Putamen (tissue), 1 donor: Measurements from ENCODE around the gene OR13A1.
"Not testable (repeated sequence)": the region's sequence is repeated elsewhere in the genome, so short reads cannot be mapped to it uniquely, and the experiment has no call there.

Experiments
- DNase-seq: peaks from one replicate; pipeline ENCODE4 v3.0.0-alpha.2; 2016; ENCODE audit warnings: low spot score

Gene OR13A1

GRCh38 chr10:45280113-45280760, 35.2 kb downstream of the OR13A1 start:
- no peak for DNase-seq

GRCh38 chr10:45279682-45280081, 35.7 kb downstream of the OR13A1 start:
- no peak for DNase-seq

GRCh38 chr10:45278860-45279498, 36.4 kb downstream of the OR13A1 start:
- DNase-seq, result no peak

GRCh38 chr10:45276146-45276545, 39.3 kb downstream of the OR13A1 start:
- not testable (repeated sequence) for DNase-seq

GRCh38 chr10:45274364-45274763, 41.0 kb downstream of the OR13A1 start:
- DNase-seq, result no peak

- not testable (repeated sequence) for DNase-seq
Measured at GRCh38 chr10:45267777-45268176, 47.6 kb downstream of the OR13A1 start.

- no peak for DNase-seq
Measured at GRCh38 chr10:45265996-45266395, 49.4 kb downstream of the OR13A1 start.

GRCh38 chr10:45261946-45262345, 53.5 kb downstream of the OR13A1 start:
- DNase-seq, result no peak

- no peak for DNase-seq
Measured at GRCh38 chr10:45261243-45261775, 54.1 kb downstream of the OR13A1 start.

GRCh38 chr10:45260635-45261034, 54.8 kb downstream of the OR13A1 start:
- not testable (repeated sequence) for DNase-seq

- DNase-seq, result not testable (repeated sequence)
Measured at GRCh38 chr10:45259786-45260495, 55.5 kb downstream of the OR13A1 start.

- no peak for DNase-seq
Measured at GRCh38 chr10:45257600-45257999, 57.8 kb downstream of the OR13A1 start.

- DNase-seq, result no peak
Measured at GRCh38 chr10:45256246-45256645, 59.2 kb downstream of the OR13A1 start.

- no peak for DNase-seq
Measured at GRCh38 chr10:45255706-45256105, 59.7 kb downstream of the OR13A1 start.

GRCh38 chr10:45254892-45255291, 60.5 kb downstream of the OR13A1 start:
- DNase-seq, result no peak

GRCh38 chr10:45253183-45253914, 62.1 kb downstream of the OR13A1 start:
- DNase-seq, result no peak
